NK-92 treated with Interleukin-12 subunit alpha and Interleukin-12 subunit beta, amount 100 ng/mL, for 24 hours (cell line): Measurements from ENCODE around the gene MOV10L1.
"Not testable (repeated sequence)": the region's sequence is repeated elsewhere in the genome, so short reads cannot be mapped to it uniquely, and the experiment has no call there.

ENCODE experiments used
- DNase-seq: peaks from one replicate; lab custom pipeline; 2025; lab: John Stamatoyannopoulos, UW

The MOV10L1 gene

GRCh38 chr22:50138041-50138440 lies 48.2 kb downstream of the MOV10L1 start:
- DNase-seq: no peak

GRCh38 chr22:50138988-50139387 lies 49.2 kb downstream of the MOV10L1 start:
- no peak for DNase-seq

- DNase-seq: no peak
Observed at GRCh38 chr22:50139843-50140415, 50.1 kb downstream of the MOV10L1 start.

GRCh38 chr22:50140615-50141014 lies 50.8 kb downstream of the MOV10L1 start:
- DNase-seq: no peak

GRCh38 chr22:50141462-50141861 lies 51.7 kb downstream of the MOV10L1 start:
- DNase-seq: no peak

GRCh38 chr22:50141891-50142363 lies 52.1 kb downstream of the MOV10L1 start:
- DNase-seq: no peak

GRCh38 chr22:50143096-50143495 lies 53.3 kb downstream of the MOV10L1 start:
- no peak for DNase-seq

- no peak for DNase-seq
Observed at GRCh38 chr22:50144005-50144614, 54.3 kb downstream of the MOV10L1 start.

GRCh38 chr22:50145721-50146438 lies 56.1 kb downstream of the MOV10L1 start:
- DNase-seq: no peak

GRCh38 chr22:50146439-50147238 lies 56.8 kb downstream of the MOV10L1 start:
- no peak for DNase-seq

- not testable (repeated sequence) for DNase-seq
Observed at GRCh38 chr22:50147258-50148165, 57.7 kb downstream of the MOV10L1 start.

GRCh38 chr22:50148166-50148500 lies 58.3 kb downstream of the MOV10L1 start:
- no peak for DNase-seq

- DNase-seq: peak; percentile 24
Observed at GRCh38 chr22:50148991-50149721, 59.4 kb downstream of the MOV10L1 start.

GRCh38 chr22:50150161-50151129 lies 60.6 kb downstream of the MOV10L1 start:
- DNase-seq: no peak

GRCh38 chr22:50151571-50152537 lies 62.0 kb downstream of the MOV10L1 start:
- no peak for DNase-seq

GRCh38 chr22:50153056-50153755 lies 63.4 kb downstream of the MOV10L1 start:
- DNase-seq: no peak

- no peak for DNase-seq
Observed at GRCh38 chr22:50153756-50154140, 63.9 kb downstream of the MOV10L1 start.
